ENCODE data around the gene CACNA2D3.

CACNA2D3 gene

GRCh38 chr3:54127499-54128056 lies 5.2 kb downstream of the CACNA2D3 start:
- no peak for DNase-seq (ENCODE audit: low read depth)

- DNase-seq (ENCODE audit: low read depth): no peak
Observed at GRCh38 chr3:54131026-54131605, 8.8 kb downstream of the CACNA2D3 start.

GRCh38 chr3:54131890-54132289 lies 9.5 kb downstream of the CACNA2D3 start:
- no peak for DNase-seq (ENCODE audit: low read depth)

- DNase-seq (ENCODE audit: low read depth): no peak
Observed at GRCh38 chr3:54132685-54133084, 10.3 kb downstream of the CACNA2D3 start.

GRCh38 chr3:54133196-54133595 lies 10.8 kb downstream of the CACNA2D3 start:
- DNase-seq (ENCODE audit: low read depth): no peak

- DNase-seq (ENCODE audit: low read depth): no peak
Observed at GRCh38 chr3:54134155-54134554, 11.8 kb downstream of the CACNA2D3 start.

GRCh38 chr3:54134713-54135112 lies 12.4 kb downstream of the CACNA2D3 start:
- no peak for DNase-seq (ENCODE audit: low read depth)

GRCh38 chr3:54137311-54137710 lies 15.0 kb downstream of the CACNA2D3 start:
- DNase-seq (ENCODE audit: low read depth): no peak

GRCh38 chr3:54138937-54139547 lies 16.7 kb downstream of the CACNA2D3 start:
- DNase-seq (ENCODE audit: low read depth): no peak

- no peak for DNase-seq (ENCODE audit: low read depth)
Observed at GRCh38 chr3:54139630-54140029, 17.3 kb downstream of the CACNA2D3 start.

GRCh38 chr3:54144284-54144683 lies 21.9 kb downstream of the CACNA2D3 start:
- no peak for DNase-seq (ENCODE audit: low read depth)

GRCh38 chr3:54146506-54147239 lies 24.3 kb downstream of the CACNA2D3 start:
- DNase-seq (ENCODE audit: low read depth): no peak

GRCh38 chr3:54150864-54151467 lies 28.6 kb downstream of the CACNA2D3 start:
- no peak for DNase-seq (ENCODE audit: low read depth)

GRCh38 chr3:54153477-54153876 lies 31.1 kb downstream of the CACNA2D3 start:
- DNase-seq (ENCODE audit: low read depth): no peak

- no peak for DNase-seq (ENCODE audit: low read depth)
Observed at GRCh38 chr3:54157860-54158259, 35.5 kb downstream of the CACNA2D3 start.

GRCh38 chr3:54159917-54160316 lies 37.6 kb downstream of the CACNA2D3 start:
- DNase-seq (ENCODE audit: low read depth): no peak

- DNase-seq (ENCODE audit: low read depth): no peak
Observed at GRCh38 chr3:54163441-54163840, 41.1 kb downstream of the CACNA2D3 start.

GRCh38 chr3:54164192-54164975 lies 42.0 kb downstream of the CACNA2D3 start:
- no peak for DNase-seq (ENCODE audit: low read depth)

- no peak for DNase-seq (ENCODE audit: low read depth)
Observed at GRCh38 chr3:54165865-54166264, 43.5 kb downstream of the CACNA2D3 start.

GRCh38 chr3:54167999-54168398 lies 45.6 kb downstream of the CACNA2D3 start:
- no peak for DNase-seq (ENCODE audit: low read depth)

- no peak for DNase-seq (ENCODE audit: low read depth)
Observed at GRCh38 chr3:54168451-54168850, 46.1 kb downstream of the CACNA2D3 start.

GRCh38 chr3:54169524-54169923 lies 47.2 kb downstream of the CACNA2D3 start:
- DNase-seq (ENCODE audit: low read depth): no peak

Data from iris pigment epithelial cell (primary cell).